Activated CD8-positive, alpha-beta memory T cell treated with anti-CD3 and anti-CD28 coated beads for 1 hour (primary cell): ENCODE data around the gene OVOL1.
A peak's percentile ranks its signal among the peaks of the same experiment; 100 is the strongest.
"Not testable (repeated sequence)": the region's sequence is repeated elsewhere in the genome, so short reads cannot be mapped to it uniquely, and the experiment has no call there.

Experiments used
- DNase-seq, 2 donors: peaks; one replicate each; pipeline ENCODE4 v3.0.0-alpha.2; 2020; ENCODE audit warnings: low read depth in 1 of 2; ENCODE audit errors: extremely low read depth in 1 of 2

OVOL1 gene

DNA sequence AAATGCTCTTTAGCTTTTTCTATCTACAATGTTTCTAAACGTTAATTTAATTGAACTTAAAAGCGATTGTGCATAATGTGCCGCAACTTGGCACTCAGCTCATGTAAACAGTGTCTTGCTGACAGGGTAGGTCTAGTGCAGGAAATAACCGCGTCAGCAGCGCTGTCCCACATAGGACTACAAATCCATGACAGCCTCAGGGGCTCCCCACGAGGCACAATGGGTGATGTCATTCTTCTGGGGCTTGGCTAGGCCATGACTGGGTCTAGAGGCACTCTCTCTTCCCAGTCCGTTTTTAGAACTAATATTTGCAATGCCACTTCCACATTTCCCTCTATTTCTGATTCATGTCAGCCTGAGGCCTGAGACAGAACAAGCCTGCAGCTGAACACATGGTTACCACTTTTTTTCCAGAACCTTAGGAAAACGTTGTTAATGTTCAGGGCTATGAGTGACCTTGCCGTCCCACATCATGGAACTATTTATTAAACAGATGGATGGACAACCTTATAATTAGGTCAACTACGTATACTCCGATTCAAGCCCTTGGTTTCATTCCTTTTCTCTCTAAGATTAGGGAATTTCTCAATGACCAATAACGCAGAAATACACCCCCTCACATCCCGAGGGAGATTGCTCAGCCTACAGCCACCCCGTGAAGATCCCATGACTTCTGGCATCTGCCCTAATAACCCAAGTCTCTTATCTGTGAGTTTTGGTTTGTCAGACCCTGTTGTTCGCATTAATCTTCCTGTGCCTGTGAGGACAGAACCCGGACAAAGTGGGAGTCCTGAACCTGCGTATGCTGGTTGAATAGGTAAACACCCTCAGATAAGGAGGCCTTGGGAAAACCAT, 27.5 kb downstream of the OVOL1 start:
- DNase-seq: no peak

- no peak for DNase-seq
Measured at GRCh38 chr11:65814986-65815565, 28.2 kb downstream of the OVOL1 start.

DNA sequence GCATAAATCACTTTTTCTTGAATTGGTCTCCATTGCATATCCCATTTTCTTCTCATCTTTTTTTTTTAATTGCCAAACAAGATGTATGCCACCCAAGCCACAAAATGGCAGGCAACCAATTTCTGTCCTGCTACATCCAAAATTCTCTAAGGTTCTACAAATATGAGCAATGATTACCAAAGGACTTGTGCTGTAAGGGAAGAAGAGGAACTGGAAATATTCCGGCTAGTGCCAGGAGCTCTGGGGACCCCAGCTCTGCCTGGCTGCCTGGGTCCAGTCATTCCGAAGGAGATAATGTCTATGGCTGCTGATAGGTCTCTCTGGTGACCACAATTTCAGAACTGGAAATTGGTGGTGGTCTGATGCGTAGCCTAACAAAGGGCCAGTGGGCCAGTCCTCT, 29.8 kb downstream of the OVOL1 start:
- DNase-seq: no peak

GRCh38 chr11:65817312-65817834, 30.5 kb downstream of the OVOL1 start:
- DNase-seq: no peak

- peak; percentile 81 to 95 for DNase-seq
Measured at GRCh38 chr11:65817835-65818680, 31.2 kb downstream of the OVOL1 start.

DNA sequence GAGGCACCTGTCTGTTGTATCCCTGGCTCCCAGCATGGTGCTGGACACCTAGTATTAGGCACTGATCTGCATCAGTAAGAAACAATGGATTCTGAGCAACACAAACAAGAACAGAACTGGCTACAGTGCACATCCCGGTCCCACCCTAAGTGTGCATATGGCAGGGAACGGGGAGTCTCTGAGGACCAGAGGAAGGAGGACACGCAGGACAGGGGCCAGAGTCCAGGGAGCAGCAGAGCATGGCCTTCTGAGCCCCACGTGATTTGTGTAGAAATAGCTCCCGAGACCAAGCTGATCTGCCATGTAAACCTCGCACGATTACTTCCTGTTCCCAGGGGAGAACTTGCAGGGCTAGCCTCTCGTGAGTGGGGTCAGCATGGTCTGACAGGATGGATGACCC, 34.2 kb downstream of the OVOL1 start:
- no peak for DNase-seq

DNA sequence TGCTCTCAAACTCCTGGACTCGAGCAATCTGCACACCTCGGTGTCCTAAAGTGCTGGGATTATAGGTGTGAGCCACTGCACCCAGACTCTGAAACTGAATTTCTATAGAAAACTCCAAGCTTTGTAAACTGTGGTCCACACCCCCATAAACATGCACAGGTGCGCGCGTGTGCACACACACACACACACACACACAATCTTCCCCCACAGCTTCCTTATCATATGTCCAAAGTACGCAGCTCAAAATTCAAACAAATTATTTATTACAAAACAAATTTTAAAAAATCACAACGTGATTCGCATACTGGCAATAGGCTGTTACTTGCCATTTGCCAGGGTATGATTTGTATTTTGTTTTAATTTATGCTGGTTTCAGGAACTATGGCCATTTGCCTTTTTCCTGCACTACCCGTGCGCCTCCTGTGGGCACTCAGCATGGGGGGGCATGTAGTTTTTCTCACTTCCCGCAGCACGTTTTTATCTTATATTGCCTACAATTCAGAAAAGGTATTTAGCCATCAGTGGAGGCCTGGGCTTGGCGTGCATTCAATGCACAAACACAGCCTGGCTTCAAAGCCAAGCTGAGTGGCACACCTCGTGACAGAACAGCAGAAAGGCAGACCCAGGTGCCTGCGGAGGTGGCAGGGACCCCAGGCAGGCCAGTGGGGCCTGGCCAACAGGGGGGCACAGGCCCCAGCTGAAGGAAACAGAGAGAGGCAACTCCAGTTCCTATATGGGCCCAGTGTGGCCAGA, 36.1 kb downstream of the OVOL1 start:
- DNase-seq: no peak

DNA sequence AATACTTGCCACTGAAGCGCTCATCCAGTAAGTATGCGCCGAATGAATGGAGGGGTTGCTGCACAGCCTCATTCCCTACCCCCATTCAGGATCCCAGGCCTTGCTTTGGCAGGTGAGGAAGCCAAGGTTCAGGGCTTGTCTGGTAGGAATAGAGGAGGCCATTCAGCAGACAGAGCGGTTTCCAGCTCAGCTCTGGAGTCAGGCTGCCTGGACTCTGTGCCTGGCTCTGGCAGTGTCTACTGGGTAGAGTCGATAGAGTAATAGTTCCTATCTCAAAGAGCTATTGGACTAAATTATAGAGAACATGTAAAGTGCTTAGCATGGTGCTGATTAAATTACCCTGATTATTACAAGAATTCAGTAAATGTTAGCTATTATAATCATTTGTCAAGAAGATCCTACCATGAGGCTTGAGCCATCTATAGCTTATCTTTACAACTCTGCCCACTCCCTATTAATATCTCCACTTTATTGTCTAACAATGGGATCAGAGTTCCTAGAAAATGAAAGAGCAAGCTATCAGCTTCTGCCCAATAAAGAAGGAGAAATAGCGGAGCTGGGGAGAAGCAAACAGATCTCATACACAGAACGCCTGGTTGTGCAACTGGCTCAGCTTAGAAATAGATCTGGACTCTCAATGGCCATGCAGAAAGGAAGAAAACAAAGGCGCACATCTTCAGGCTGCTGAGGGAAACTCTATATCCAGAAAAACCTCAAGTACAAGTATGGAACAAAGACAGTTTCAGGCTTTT, 40.3 kb downstream of the OVOL1 start:
- DNase-seq: no peak

DNA sequence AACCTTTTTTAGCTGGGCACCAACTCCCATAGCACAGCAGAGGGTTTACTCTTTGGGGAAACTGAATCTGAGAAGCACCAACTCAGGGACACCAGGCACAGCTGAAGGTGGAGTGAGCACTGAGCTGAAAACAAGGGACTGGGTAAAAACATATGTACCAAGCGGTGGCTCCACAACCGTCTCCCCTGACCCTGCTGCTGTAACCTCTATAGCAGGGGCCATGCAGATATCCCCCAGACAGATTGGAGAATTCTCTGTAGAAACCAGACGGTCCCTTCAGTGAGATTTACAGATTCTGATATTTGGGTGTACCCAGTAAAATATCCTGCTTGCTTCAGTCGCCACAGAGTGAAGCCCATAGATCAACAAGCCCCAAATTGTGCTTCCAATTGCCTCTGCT, 42.6 kb downstream of the OVOL1 start:
- DNase-seq: no peak

DNA sequence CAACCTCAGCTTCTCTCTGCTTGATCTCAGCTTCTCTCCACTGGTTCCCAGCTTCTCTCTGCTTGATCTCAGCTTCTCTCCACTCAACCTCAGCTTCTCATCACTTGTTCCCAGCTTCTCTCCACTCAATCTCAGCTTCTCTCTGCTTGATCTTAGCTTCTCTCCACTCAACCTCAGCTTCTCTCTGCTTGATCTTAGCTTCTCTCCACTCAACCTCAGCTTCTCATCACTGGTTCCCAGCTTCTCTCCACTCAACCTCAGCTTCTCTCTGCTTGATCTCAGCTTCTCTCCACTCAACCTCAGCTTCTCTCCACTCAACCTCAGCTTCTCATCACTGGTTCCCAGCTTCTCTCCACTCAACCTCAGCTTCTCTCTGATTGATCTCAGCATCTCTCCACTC, 45.4 kb downstream of the OVOL1 start:
- DNase-seq: not testable (repeated sequence)

DNA sequence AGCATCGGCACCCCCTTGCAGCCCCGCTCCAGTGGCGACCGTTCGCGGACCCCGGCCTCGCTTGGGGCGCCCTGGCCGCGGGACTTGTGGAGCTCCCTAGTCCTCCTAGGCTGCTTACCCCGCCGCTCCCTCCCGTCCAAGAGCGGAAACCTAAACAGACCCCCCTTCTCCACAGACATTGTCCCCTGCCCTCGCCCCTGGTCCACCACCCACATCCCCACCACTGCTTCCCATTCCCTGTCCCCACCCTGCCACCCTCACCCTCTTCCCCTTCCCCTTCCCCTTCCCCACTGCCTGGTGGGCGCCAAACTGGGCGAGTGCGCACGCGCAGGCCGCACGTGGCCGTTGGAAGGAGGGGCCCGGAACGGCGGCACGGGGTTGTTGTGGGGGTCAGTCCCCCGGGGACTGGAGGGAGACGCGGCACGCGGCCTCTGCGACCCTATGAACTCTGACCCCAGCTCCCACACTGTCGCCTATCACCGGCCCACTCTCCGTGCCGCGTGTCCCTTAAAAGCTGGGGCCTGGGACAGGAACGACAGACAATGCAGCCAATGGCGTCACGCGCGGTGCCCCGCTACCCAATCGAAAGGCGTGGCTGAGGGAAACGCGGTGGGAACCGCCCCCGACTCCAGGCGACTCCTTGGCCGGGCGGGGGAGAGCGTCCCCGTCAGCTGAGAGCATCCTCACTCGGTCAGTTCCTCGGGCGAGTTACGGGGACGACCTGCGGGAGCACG, 46.6 kb downstream of the OVOL1 start, which contains the start of gene SNX32:
Gene SNX32 (plus strand): TSS at position 667 of the 734 bp plus-strand sequence. CDS start 103 bp downstream, outside the sequence.
- DNase-seq: peak; percentile 82 to 90

DNA sequence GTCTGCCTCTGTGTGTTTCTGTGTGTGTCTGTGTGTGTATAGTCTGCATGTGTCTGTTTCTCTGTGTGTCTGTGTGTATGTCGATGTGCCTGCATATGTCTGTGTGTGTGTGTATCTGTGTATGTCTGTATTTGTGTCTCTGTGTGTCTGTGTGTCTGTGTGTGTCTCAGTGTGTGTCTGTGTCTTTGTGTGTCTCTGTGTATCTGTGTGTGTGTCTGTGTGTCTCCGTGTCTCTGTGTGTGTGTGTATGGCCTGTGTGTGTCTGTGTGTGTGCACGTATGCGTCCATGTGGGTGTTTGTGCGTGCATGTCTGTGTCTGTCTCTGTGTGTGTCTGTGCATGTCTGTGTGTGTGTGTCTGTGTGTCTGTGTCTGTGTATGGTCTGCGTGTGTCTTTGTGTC, 47.3 kb downstream of the OVOL1 start:
- no peak for DNase-seq

GRCh38 chr11:65842144-65842543, 55.3 kb downstream of the OVOL1 start:
- no peak for DNase-seq

DNA sequence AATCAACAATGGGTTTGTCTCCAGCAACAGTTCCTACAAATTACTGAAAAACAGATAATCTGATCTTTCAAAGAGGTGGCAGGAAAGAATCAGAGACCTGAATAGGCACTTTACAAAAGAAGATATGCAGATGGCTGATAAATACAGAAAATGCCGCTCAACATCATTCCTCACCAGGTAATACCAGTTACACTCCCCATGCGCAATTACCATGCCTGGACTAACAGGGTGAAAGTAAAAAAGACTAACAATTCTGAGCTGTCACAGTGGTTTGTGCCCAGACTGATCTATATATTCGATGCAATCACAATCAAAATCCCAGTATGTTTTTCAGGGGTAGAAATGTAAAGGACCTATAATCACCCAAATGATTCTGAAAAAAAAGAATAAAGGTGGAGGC, 56.9 kb downstream of the OVOL1 start:
- no peak for DNase-seq

GRCh38 chr11:65844231-65844872, 57.5 kb downstream of the OVOL1 start:
- DNase-seq: no peak
